GM18861 (cell line): ENCODE results near the gene CDH2.

Experiments
- ATAC-seq: cut with Tn5 transposase; IDR thresholded peaks from one replicate; pipeline ENCODE4 v1.9.1; 2021; ENCODE audit not compliant: unreplicated experiment

The CDH2 gene

GRCh38 chr18:28088477-28088876 lies 88.5 kb downstream of the CDH2 start:
- ATAC-seq = no peak

DNA sequence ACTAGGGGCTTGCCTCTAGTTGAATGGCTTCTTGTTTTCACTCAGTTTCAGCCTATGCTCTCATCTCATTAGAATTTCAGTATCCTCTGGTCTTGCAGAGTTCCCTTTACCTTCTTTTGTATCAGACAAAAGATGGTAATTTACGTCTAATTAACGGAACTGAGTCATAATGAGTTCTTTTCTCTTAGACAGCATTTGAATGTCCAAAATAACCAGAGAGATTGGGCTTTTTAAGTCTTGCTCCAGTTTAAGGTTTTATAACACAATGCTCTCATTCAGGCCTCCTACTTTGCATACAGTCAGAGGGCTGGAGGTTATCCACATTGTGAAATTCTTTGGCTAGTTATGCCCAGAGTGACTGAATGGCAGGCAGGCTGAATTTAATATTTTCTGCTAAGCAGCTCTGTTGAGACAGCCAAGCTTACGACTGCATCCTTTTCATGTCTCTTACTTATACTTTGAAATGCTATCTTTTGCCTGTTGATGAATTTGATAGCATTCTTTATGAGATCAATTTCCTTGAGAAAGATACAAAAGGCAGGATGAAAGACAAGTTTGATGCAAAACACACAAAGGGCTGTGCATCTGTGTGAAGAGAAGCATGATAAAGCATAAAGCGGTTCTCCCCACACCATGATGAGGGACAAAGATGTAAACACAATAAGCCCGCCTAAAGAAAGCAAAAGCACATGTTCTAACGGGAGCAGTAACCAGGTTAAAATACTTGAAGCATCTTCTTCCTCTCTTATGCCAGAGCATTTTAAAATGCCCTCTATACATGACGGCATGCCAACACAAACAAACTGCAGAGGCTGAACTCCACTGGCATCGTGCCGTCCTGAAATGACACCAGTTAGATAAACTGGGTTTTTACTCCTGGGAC lies 90.0 kb downstream of the CDH2 start:
- ATAC-seq = no peak

- no peak for ATAC-seq
Observed at GRCh38 chr18:28081516-28081915, 95.4 kb downstream of the CDH2 start.

GRCh38 chr18:28080876-28081300 lies 96.0 kb downstream of the CDH2 start:
- ATAC-seq = peak; percentile 59

GRCh38 chr18:28079883-28080282 lies 97.0 kb downstream of the CDH2 start:
- ATAC-seq = no peak

DNA sequence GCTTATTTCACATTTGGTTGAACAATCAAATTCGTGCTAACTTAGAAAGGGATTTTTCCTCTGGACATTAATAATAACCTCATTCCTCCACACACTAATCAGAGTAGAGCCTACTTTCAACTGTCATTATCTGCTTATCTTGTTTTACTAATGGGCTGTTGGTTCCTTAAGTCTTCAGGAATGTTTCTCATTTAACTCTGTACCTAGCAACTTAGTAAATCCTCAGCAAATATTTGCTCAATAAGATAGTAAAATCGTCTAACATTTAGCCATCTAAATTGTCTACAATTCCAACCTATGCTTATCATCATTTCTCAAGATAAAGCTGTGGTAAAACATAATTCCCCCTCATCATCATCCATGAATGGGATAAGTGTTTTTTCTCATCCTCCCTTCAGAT lies 98.1 kb downstream of the CDH2 start:
- no peak for ATAC-seq

DNA sequence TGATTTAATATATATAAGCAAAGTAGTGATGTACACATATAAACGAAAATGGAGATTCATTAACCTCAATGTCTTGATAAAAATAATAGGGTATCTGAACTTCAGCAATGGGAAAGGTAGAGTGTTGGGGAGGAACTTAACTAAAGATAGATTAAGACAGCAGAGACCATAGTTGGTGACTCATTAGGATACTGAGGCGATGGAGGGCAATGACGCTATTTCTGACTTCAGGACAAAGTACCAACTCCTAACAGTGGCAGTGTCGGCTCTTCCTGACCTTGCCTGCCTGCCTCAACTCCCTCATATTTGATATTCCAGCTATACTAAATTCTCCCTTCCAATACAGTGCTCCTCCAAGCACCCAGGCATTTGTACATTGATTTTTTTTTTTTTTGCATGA lies 98.6 kb downstream of the CDH2 start:
- ATAC-seq = no peak

DNA sequence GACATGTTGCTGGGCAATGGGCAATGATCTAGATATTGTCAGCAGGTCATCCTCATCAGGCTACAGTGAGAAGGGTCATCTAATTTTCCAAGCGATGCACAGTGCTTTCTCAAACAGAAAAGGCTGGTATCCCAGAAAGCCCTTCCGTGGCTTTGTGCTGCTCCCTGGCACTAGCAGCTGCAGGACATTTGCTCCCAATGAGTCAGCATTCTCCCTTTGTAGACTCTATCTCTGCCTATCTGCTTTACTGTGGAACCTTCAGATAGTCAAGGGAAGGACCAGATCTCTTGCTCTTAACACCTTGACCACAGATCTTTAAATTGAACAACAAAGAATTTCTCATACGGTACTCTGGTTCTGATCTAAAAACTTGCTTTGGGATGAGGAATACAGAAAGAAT lies 101.4 kb downstream of the CDH2 start:
- no peak for ATAC-seq

DNA sequence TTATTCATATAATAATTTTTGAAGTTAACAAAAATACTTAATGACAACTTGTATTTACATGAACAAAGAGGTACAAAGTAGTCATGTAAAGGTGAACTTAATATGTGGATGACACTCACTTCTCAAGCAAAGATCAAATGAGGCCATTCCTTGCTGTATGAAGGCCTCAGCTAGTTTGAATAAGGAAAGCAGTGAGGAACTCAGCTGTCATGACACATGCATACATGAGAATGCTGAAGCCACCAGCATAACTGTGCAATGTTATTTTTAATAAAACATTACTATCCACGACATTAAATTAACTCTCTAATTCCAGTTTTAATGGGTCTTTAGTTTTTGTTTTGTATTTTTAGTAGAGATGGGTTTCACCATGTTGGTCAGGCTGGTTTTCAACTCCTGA lies 102.9 kb downstream of the CDH2 start:
- ATAC-seq = no peak

DNA sequence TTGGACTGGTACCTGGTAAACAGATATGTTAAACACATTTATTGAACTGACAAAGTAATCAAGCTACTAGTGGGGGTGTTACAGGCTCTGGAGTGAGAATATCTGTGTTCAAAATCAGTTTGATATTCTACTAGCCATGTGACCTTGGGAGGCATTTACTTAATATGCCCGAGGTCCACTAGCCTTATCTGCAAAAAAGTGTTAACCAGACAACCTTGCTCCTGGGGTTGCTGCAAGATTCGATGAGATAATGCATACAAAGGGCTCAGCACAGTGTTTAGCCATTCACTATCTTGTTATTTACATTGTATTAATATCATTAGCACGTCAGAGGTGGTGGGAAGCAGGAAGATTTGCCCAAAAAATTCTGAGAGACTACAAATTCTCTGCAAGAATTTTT lies 103.3 kb downstream of the CDH2 start:
- no peak for ATAC-seq

GRCh38 chr18:28071199-28071598 lies 105.7 kb downstream of the CDH2 start:
- no peak for ATAC-seq

- no peak for ATAC-seq
Observed at GRCh38 chr18:28068207-28068606, 108.7 kb downstream of the CDH2 start.

DNA sequence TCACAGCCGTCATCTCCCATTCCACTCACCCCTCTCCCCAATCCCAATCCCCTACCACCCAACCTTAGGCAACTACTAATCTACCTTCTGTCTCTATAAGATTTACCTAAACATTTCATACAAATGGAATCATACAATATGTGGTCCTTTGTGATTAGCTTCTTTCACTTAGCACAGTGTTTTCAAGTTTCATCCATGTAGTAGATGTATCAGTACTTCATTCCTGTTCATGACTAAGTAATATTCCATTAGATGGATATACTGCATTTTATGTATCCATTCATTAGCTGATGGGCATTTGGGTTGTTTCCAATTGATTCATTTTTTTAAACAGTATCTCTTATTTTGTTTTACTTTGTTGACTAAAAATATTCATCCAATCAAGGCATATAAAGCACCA lies 109.6 kb downstream of the CDH2 start:
- no peak for ATAC-seq

- ATAC-seq = no peak
Observed at GRCh38 chr18:28065793-28066186, 111.1 kb downstream of the CDH2 start.

DNA sequence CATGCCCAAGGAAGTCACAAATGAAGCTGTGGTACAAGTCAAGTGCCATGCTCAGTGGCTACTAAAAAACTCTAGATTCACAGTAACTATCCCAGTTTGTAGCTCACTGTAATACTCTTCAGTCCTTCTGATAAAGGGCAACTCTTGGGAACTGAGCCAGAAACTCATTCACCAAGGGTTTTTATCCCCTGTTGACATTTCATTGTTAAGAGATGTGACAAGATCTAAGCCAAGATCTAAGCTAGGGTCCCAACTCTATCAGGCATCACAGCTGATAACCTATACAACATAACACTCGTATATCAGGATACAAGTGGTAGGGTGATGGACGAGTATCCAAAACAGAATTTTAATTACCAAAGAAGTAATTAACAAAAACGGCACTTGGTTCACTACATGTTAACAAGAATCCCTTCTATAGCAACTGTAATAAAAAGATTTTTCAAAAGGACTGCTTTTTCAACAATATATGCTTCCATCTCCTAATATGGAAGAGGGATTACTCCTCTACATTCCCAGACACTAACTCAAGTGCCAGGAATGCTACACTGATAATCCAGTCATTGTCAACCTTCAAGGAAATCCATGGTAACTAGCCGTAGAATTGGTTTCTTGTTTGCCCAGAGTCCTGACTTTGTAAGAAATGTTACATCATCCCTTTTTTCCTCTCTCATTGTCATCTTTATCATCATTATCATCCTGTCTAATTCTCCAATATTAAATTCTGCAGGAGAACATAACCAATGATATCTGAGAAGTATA lies 111.7 kb downstream of the CDH2 start:
- no peak for ATAC-seq

- ATAC-seq = no peak
Observed at GRCh38 chr18:28063926-28064325, 113.0 kb downstream of the CDH2 start.

DNA sequence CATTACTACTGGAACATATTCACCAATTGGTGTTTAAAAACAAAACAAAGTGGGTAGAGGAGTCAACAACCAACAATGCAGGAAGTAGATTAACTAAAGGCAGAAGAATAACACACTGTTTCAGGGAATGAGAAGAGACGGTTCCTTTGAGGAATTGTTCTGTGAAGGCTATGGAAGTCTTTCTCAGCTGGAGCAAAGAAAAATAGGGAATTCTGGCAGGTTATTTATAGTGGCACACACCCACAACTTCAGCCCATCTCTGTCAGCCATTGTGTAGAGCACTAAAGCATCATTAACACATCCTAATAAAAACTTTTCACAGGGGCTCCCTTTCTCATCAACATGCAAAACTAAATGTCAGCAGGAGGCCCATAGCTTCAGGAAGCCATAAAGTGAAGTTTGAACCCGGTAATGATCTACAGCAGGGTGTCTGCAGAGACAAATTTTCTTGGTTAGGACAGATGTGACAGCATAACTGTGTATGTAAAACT lies 113.6 kb downstream of the CDH2 start:
- no peak for ATAC-seq

DNA sequence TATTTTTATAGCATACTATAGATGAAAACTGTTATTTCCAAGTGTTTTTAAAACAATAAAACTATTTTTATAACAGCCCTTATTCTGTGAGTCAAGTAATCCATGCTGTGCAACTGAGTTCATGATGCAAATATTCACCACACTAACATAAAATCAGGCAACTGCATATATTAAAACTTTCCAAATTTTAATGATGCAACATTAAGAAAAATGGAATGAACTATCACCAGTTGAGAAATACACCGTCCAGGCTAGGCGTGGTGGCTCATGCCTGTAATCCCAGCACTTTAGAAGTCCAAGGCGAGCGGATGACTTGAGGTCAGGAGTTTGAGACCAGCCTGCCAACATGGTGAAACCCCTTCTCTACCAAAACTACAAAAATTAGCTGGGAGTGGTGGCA lies 114.5 kb downstream of the CDH2 start:
- ATAC-seq = no peak

DNA sequence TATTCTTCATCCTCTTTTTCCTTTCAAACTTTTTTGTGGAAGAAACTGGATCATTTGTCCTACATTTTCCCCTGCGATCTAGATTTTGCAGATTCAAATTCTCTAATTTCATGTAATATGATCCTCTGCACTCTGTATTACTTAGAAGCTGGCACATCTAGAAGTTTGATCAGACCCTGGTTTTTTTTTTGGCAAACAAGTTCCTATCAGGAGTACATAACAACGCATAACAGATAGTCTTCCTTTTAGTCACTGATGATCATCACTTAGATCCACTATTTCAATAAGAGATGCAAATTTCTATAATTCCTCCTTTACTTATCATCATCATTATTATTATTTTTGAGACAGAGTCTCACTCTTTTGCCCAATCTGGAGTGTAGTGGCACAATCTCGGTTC lies 117.1 kb downstream of the CDH2 start:
- no peak for ATAC-seq

DNA sequence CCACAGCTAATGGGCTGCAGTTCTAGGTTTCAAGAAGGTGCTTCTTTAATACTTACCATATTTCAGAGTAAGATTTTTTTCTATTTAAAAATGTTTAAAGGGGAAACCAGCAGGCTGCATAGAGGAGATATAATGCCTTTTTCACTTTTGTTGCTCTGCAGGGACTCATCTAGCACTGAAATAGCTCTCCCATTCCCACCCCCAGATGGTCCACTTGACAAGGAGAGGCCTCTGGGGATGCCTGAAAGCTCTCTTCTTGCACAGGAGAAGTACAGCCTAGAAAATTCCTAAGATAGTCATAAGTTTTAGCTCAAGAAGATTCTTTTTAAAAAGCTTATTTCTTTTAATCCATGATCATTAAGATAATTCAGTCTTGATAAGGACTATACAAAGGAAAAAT lies 126.4 kb downstream of the CDH2 start:
- no peak for ATAC-seq

DNA sequence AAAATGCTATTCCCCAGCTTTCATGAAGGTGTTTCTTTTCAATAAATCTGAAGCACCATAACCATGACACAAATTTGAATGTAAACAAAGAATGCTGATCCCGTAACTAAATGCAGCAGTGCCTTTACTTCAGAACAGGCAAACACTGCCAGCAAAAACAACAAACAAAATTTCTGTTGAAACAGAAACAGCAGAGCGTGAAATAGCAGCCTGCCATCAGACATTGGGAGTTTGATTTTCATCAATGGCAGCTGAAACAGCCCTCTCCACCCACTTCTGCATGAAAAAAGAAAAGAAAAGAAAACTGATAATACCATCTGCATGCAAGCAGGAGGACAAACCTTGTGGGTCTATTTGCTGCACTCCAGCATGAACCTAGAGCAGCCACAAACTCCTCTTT lies 128.3 kb downstream of the CDH2 start:
- no peak for ATAC-seq

- ATAC-seq = no peak
Observed at GRCh38 chr18:28045880-28046279, 131.1 kb downstream of the CDH2 start.
